ENCODE data around the gene PATE3.

The PATE3 gene

DNA sequence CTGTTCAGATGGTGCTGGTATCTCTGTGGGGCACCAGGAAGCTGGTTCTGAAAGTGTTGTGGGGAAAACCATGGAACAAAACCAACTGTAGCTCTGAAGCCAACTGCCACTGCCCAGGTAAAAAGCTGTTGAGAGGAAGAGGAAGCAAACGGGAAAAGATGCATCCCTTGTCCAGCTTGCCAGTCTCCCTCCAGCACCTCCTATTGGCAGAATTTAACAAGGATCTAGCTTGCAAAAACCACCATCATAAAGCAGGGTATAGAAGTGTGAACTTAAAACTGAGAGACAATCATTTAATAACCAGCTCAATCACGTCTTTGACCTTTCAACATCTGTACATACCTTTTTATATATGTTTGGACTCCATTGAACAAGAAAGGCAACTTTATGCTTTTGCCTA is 37.3 kb upstream of the PATE3 start:
- ATAC-seq, result no peak
- TF ChIP-seq ZNF565 (CRISPR knock-in tag; conservative IDR thresholded peaks at IDR 0.05; ENCODE audit: low read depth) (no peak), ZC3H10 (CRISPR knock-in tag; IDR thresholded peaks at IDR 0.05) (no peak), ESRRG (CRISPR knock-in tag; IDR thresholded peaks at IDR 0.05) (no peak), GLIS3 (CRISPR knock-in tag; IDR thresholded peaks at IDR 0.05) (no peak), TOX (CRISPR knock-in tag; IDR thresholded peaks at IDR 0.05; ENCODE audit: borderline replicate concordance) (no peak), PPARA (CRISPR knock-in tag; IDR thresholded peaks at IDR 0.05; ENCODE audit: borderline replicate concordance) (no peak), PATZ1 (CRISPR knock-in tag; IDR thresholded peaks at IDR 0.05; ENCODE audit: borderline replicate concordance) (no peak), ZFP30 (CRISPR knock-in tag; IDR thresholded peaks at IDR 0.05) (no peak), CSDC2 (CRISPR knock-in tag; IDR thresholded peaks at IDR 0.05) (no peak), ISL1 (CRISPR knock-in tag; IDR thresholded peaks at IDR 0.05) (no peak), ZNF70 (CRISPR knock-in tag; IDR thresholded peaks at IDR 0.05) (no peak), CSRNP3 (CRISPR knock-in tag; IDR thresholded peaks at IDR 0.05) (no peak), ZNF8 (CRISPR knock-in tag; IDR thresholded peaks at IDR 0.05) (no peak), TCF4 (CRISPR knock-in tag; IDR thresholded peaks at IDR 0.05; ENCODE audit: borderline replicate concordance) (no peak)
- TF ChIP-seq, protein P1, sequence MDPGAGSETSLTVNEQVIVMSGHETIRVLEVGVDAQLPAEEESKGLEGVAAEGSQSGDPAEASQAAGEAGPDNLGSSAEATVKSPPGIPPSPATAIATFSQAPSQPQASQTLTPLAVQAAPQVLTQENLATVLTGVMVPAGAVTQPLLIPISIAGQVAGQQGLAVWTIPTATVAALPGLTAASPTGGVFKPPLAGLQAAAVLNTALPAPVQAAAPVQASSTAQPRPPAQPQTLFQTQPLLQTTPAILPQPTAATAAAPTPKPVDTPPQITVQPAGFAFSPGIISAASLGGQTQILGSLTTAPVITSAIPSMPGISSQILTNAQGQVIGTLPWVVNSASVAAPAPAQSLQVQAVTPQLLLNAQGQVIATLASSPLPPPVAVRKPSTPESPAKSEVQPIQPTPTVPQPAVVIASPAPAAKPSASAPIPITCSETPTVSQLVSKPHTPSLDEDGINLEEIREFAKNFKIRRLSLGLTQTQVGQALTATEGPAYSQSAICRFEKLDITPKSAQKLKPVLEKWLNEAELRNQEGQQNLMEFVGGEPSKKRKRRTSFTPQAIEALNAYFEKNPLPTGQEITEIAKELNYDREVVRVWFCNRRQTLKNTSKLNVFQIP (CRISPR knock-in tag; IDR thresholded peaks at IDR 0.05; ENCODE audit: borderline replicate concordance, low read depth), result no peak

DNA sequence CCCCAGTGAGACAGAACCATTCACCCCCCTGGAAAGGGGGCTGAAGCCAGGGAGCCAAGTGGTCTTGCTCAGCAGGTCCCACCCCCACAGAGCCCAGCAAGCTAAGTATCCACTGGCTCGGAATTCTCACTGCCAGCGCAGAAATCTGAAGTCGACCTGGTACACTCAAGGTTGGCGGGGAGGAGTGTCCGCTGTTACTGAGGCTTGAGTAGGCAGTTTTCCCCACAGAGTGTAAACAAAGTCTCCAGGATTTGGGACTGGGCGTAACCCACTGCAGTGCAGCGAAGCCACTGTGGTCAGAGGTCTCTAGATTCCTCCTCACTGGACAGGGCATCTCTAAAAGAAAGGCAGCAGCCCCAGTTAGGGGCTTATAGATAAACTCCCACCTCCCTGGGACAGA is 31.9 kb upstream of the PATE3 start:
- TF ChIP-seq, protein P1 (CRISPR knock-in tag; IDR thresholded peaks at IDR 0.05; ENCODE audit: borderline replicate concordance, low read depth), result no peak
- TF ChIP-seq ZNF8 (CRISPR knock-in tag; IDR thresholded peaks at IDR 0.05), result no peak
- no peak for TF ChIP-seq TSHZ2 (CRISPR knock-in tag; IDR thresholded peaks at IDR 0.05)
- TF ChIP-seq ZNF70 (CRISPR knock-in tag; IDR thresholded peaks at IDR 0.05), result no peak
- TF ChIP-seq OSR1 (CRISPR knock-in tag; IDR thresholded peaks at IDR 0.05), result no peak
- no peak for TF ChIP-seq BACH2 (CRISPR knock-in tag; IDR thresholded peaks at IDR 0.05; ENCODE audit: borderline replicate concordance)
- no peak for TF ChIP-seq CSDC2 (CRISPR knock-in tag; IDR thresholded peaks at IDR 0.05)
- TF ChIP-seq RARB (CRISPR knock-in tag; IDR thresholded peaks at IDR 0.05), result no peak
- TF ChIP-seq CSRNP3 (CRISPR knock-in tag; IDR thresholded peaks at IDR 0.05), result no peak
- TF ChIP-seq, protein P2, sequence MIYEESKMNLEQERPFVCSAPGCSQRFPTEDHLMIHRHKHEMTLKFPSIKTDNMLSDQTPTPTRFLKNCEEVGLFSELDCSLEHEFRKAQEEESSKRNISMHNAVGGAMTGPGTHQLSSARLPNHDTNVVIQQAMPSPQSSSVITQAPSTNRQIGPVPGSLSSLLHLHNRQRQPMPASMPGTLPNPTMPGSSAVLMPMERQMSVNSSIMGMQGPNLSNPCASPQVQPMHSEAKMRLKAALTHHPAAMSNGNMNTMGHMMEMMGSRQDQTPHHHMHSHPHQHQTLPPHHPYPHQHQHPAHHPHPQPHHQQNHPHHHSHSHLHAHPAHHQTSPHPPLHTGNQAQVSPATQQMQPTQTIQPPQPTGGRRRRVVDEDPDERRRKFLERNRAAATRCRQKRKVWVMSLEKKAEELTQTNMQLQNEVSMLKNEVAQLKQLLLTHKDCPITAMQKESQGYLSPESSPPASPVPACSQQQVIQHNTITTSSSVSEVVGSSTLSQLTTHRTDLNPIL (CRISPR knock-in tag; IDR thresholded peaks at IDR 0.05; ENCODE audit: low read depth), result no peak
- no peak for TF ChIP-seq GLIS3 (CRISPR knock-in tag; IDR thresholded peaks at IDR 0.05)
- no peak for TF ChIP-seq ESRRG (CRISPR knock-in tag; IDR thresholded peaks at IDR 0.05)
- ATAC-seq, result no peak
